Lower lobe of right lung (tissue), 2 donors: Measurements from ENCODE around the gene RHOT2. TPM values are rescaled to one million over a fixed set of nuclear protein-coding genes. Genes with fewer than 3 reads are reported as not detected.

Source experiments
- ATAC-seq, 2 donors: fragments of 200-7000 bp; cut with Tn5 transposase; one replicate each; pipeline ENCODE4 v1.9.1; 2020 to 2022; ENCODE audit warnings: mild to moderate bottlenecking in 2 of 2, moderate library complexity in 2 of 2
- DNase-seq: peaks from one replicate; pipeline ENCODE4 v3.0.0-alpha.2; 2020
- H3K27ac ChIP-seq: fragments of 200-600 bp; one replicate; pipeline ENCODE4 v1.8.0; 2022
- H3K27me3 ChIP-seq: fragments of 200-600 bp; one replicate; pipeline ENCODE4 v1.8.0; 2022; ENCODE audit warnings: low read depth
- H3K36me3 ChIP-seq: fragments of 200-600 bp; one replicate; pipeline ENCODE4 v1.8.0; 2022; ENCODE audit warnings: mild to moderate bottlenecking
- H3K4me1 ChIP-seq: fragments of 200-600 bp; one replicate; pipeline ENCODE4 v1.8.0; 2022
- H3K4me3 ChIP-seq: fragments of 200-600 bp; one replicate; pipeline ENCODE4 v1.8.0; 2022; ENCODE audit warnings: mild to moderate bottlenecking
- H3K9me3 ChIP-seq: fragments of 200-600 bp; one replicate; pipeline ENCODE4 v1.8.0; 2022
- intact Hi-C: fragments of 100-400 bp; cut with DNase I; formaldehyde crosslinking; loops from one replicate; pipeline ENCODE4 v1.11.0; 2022
- total RNA-seq: library from RNA; stranded (reverse); fragmentation: NEBNext Ultra II Directional; extraction: Animal tissue kit (Norgen Biotek cat#: 25700); gene quantifications from one replicate; pipeline ENCODE4 v1.2.1, GENCODE V29; 2021
- TF ChIP-seq, protein P1 (sequence below): fragments of 200-600 bp; IDR thresholded peaks from one replicate; pipeline ENCODE4 v1.8.0; 2022; ENCODE audit warnings: antibody characterized with exemption, mild to moderate bottlenecking
- donor health status: DM: no; HTN: yes; CAD: no; lungs with severe emphysema.

The RHOT2 gene
- total RNA-seq, 1 donor from 2014 or later: 81.6 TPM

DNA sequence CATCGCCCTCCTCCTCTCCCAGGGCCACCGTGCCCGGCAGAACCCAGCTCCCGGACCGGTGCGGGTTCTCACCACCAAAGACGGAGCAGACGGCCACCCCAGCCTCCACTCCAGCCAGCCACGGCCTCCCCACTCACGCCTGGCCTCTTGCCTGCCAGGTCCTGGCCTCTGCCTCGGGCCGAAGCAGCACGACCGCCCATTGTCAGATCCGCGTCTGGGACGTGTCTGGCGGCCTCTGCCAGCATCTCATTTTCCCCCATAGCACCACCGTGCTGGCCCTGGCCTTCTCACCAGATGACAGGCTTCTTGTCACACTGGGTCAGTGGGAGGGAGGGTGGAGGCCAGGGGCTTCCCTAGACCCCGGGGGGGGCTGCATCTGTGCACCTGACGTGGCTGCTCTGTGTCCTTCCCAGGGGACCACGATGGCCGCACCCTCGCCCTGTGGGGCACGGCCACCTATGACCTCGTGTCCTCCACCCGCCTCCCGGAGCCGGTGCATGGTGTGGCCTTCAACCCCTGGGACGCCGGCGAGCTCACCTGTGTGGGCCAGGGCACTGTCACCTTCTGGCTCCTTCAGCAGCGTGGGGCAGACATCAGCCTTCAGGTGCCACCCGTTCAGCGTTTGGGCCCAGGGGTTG, 6.6 kb upstream of the RHOT2 start:
- intact Hi-C loops: no loop called here
- ATAC-seq: no peak

DNA sequence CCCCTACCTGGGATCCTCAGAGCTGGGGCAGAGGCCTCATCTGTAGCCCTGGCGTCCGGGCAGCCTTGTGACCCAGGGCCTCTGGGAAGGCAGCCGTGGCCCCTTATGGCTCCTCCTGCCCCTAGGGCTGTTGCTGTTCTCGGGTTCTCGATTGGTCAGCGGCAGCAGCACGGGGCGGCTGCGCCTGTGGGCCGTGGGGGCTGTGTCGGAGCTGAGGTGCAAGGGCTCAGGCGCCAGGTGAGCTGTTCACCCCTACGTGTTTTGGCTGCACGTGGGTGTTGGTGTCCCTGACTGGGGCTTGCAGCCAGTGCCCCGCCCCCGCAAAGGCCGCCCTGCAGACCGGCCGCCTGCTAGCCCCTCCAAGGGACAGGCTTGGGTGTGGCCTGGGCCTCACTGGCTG, 5.8 kb upstream of the RHOT2 start:
- no peaks in the 10 kb centered on the region for H3K27me3 ChIP-seq
- DNase-seq: no peak
- peaks cover 16% of the 10 kb centered on the region for H3K4me1 ChIP-seq
- ATAC-seq: no peak
- intact Hi-C loops: no loop called here
- peaks cover 11% of the 10 kb centered on the region for H3K36me3 ChIP-seq
- no peaks in the 10 kb centered on the region for H3K9me3 ChIP-seq
- H3K27ac ChIP-seq: no peak overlapping the region
- H3K4me3 ChIP-seq: no peak overlapping the region
- TF ChIP-seq, protein P1, sequence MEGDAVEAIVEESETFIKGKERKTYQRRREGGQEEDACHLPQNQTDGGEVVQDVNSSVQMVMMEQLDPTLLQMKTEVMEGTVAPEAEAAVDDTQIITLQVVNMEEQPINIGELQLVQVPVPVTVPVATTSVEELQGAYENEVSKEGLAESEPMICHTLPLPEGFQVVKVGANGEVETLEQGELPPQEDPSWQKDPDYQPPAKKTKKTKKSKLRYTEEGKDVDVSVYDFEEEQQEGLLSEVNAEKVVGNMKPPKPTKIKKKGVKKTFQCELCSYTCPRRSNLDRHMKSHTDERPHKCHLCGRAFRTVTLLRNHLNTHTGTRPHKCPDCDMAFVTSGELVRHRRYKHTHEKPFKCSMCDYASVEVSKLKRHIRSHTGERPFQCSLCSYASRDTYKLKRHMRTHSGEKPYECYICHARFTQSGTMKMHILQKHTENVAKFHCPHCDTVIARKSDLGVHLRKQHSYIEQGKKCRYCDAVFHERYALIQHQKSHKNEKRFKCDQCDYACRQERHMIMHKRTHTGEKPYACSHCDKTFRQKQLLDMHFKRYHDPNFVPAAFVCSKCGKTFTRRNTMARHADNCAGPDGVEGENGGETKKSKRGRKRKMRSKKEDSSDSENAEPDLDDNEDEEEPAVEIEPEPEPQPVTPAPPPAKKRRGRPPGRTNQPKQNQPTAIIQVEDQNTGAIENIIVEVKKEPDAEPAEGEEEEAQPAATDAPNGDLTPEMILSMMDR: no peak

More for the DNA sequence above, 6.6 kb upstream of the RHOT2 start:
- no peaks in the 10 kb centered on the region for H3K27me3 ChIP-seq
- TF ChIP-seq, protein P1: no peak
- no peak for DNase-seq
- H3K27ac ChIP-seq: peak overlapping the region; percentile 64
- H3K4me1 ChIP-seq: peaks cover 16% of the 10 kb centered on the region
- peaks cover 11% of the 10 kb centered on the region for H3K36me3 ChIP-seq
- no peaks in the 10 kb centered on the region for H3K9me3 ChIP-seq
- H3K4me3 ChIP-seq: peak overlapping the region; percentile 5

DNA sequence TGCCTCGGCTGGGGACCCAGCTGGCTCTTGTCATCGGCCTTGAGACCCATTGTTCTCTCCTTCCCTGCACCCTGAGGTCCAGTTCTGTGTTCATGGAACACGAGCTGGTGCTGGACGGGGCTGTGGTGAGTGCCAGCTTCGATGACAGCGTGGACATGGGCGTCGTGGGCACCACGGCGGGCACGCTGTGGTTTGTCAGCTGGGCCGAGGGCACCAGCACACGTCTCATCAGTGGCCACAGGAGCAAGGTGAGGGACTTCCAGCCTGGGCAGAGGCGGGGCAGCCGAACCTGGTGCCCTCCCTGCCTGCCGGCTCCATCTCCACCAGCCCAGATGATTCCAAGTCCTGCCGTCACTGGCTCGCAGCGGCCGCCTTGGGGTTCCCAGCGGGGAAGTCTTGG, 5.3 kb upstream of the RHOT2 start:
- H3K9me3 ChIP-seq: no peaks in the 10 kb centered on the region
- ATAC-seq (no peak), DNase-seq (no peak)
- H3K4me1 ChIP-seq: peaks cover 22% of the 10 kb centered on the region
- TF ChIP-seq, protein P1: no peak
- intact Hi-C loops: no loop called here
- no peak overlapping the region for H3K4me3 ChIP-seq
- no peak overlapping the region for H3K27ac ChIP-seq
- peaks cover 11% of the 10 kb centered on the region for H3K36me3 ChIP-seq
- H3K27me3 ChIP-seq: no peaks in the 10 kb centered on the region

DNA sequence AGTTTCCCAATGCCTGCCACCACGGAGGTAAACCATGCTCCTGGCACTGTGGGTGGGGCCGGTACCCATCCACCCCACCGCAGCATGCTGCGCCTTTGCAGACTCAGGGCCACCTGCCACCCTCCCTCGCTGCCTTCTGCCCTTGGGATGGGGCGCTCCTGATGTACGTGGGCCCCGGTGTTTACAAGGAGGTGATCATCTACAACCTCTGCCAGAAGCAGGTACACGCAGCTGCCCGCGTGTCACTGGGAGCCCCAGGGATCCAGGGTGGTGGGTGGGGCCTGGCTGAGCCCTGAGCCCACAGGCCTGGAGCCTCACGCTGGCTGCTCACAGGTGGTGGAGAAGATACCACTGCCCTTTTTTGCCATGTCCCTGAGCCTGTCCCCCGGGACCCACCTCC, 1.4 kb upstream of the RHOT2 start:
- H3K36me3 ChIP-seq: peaks cover 24% of the 10 kb centered on the region
- no peak overlapping the region for H3K4me3 ChIP-seq
- DNase-seq (no peak), ATAC-seq (no peak)
- H3K9me3 ChIP-seq: no peaks in the 10 kb centered on the region
- no peak overlapping the region for H3K27ac ChIP-seq
- H3K27me3 ChIP-seq: no peaks in the 10 kb centered on the region
- peaks cover 20% of the 10 kb centered on the region for H3K4me1 ChIP-seq
- intact Hi-C loops: no loop called here
- TF ChIP-seq, protein P1: no peak

DNA sequence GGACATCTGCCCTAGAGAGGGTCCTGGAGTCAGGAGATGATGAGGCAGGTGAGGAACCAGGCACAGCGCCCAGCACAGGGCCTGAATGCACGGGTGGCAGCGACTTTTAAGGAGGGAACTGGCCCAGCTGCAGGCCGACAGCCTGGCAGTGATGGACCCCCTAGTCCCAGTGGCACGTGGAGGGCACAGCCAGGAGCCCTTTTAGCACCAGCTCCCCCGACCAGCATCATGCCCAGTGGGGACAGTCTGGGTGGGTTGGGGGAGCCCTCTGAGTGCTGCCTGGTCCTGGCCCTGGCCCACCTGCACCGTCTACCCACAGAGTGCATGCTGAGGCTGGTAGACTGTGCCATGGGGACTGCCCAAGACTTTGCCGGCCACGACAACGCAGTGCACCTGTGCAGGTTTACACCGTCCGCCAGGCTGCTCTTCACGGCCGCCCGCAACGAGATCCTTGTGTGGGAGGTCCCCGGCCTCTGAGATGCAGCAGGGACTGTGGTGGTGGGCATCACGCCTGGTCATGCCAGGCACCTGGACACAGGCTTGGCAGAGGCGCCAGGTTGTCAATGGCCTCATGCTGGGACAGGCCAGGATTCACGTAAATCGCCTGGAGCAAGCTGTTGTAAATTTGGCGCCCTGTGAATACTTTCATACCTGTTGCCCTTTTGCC, 686 bp upstream of the RHOT2 start:
- H3K36me3 ChIP-seq: peaks cover 31% of the 10 kb centered on the region
- no peaks in the 10 kb centered on the region for H3K9me3 ChIP-seq
- H3K4me3 ChIP-seq: peak overlapping the region; percentile 96
- no peak for DNase-seq
- TF ChIP-seq, protein P1: no peak
- ATAC-seq: no peak
- H3K27ac ChIP-seq: peak overlapping the region; percentile 87
- intact Hi-C loops: no loop called here
- H3K4me1 ChIP-seq: peaks cover 18% of the 10 kb centered on the region
- no peaks in the 10 kb centered on the region for H3K27me3 ChIP-seq
